Pancreas (tissue), 10 donors: ENCODE results near the gene UCK1. TPM values are rescaled to one million over a fixed set of nuclear protein-coding genes. Genes with fewer than 3 reads are reported as not detected.

Experiments
- ATAC-seq, 4 donors: fragments of 200-7000 bp; cut with Tn5 transposase; one replicate each; pipeline versions ENCODE4 v1.8.0 to v1.9.1; 2020; ENCODE audit warnings: mild to moderate bottlenecking in 4 of 4, moderate library complexity in 4 of 4
- DNase-seq, 6 donors: peaks; one replicate each; pipeline ENCODE4 v3.0.0-alpha.2; 2020
- FAIRE-seq: peaks from 2 replicates; lab custom pipeline; 2012; peaks lifted over from hg19 to GRCh38; lab: Jason Lieb, UNC
- H3K27ac ChIP-seq, 4 donors: fragments of 200-600 bp; sonication (generic); 1 replicate in 3 of 4; 2 replicates in 1 of 4; pipeline versions ENCODE4 v1.5.0 to v1.8.0; 2020
- H3K27me3 ChIP-seq, 4 donors: fragments of 200-600 bp; one replicate each; pipeline ENCODE4 v1.8.0; 2021
- H3K36me3 ChIP-seq, 3 donors: fragments of 200-600 bp; sonication (generic) in 1 of 3; one replicate each; pipeline versions ENCODE4 v1.5.0 to v1.8.0; 2020 to 2021
- H3K4me1 ChIP-seq, 3 donors: fragments of 200-600 bp; one replicate each; pipeline ENCODE4 v1.8.0; 2021
- H3K4me3 ChIP-seq, 4 donors: fragments of 200-600 bp; sonication (generic) in 2 of 4; one replicate each; pipeline versions ENCODE4 v1.5.0 to v1.8.0; 2020 to 2021
- H3K9me3 ChIP-seq, 4 donors: fragments of 200-600 bp; one replicate each; pipeline ENCODE4 v1.8.0; 2021
- WGBS, 2 donors: extraction: QIAGEN DNeasy Blood & Tissue Kit; methylation state at CpG; one replicate each; pipeline ENCODE4 v1.1.7; 2013; 5-methylcytosine and 5-hydroxymethylcytosine counted together
- intact Hi-C, 3 donors: fragments of 100-400 bp; cut with DNase I; formaldehyde crosslinking; loops; one replicate each; pipeline versions ENCODE4 v1.11.1 to v1.14.2; 2022
- polyA plus RNA-seq, 2 donors: library from polyadenylated mRNA; stranded (reverse); fragments of 200-250 nt; gene quantifications; one replicate each; pipeline ENCODE4 v1.2.3, GENCODE V29; 2013
- total RNA-seq, 6 donors: library from RNA; stranded (reverse); fragmentation: NEBNext Ultra II Directional in 4 of 6; extraction: Animal tissue kit (Norgen Biotek cat#: 25700) in 4 of 6; gene quantifications; one replicate each; pipeline versions ENCODE4 v1.2.1 to v1.2.4, GENCODE V29; 2021 to 2023
- TF ChIP-seq, protein P1 (sequence below), 4 donors: fragments of 200-600 bp; sonication (generic) in 3 of 4; IDR thresholded peaks; one replicate each; pipeline versions ENCODE4 v1.5.0 to v1.8.0; 2021; ENCODE audit warnings: antibody characterized with exemption in 4 of 4
- donor health status: healthy with polysubstance abuse.
- donor health status: DM: no; HTN: no; CAD: no; lungs with moderate emphysema.
- donor health status: DM: no; HTN: no; CAD: no.
- donor health status: control.
- donor health status: control.
- donor health status: Bipolar disorder and iron deficiency.
- donor health status: DM: yes; HTN: yes; CAD: no.
- donor health status: DM: no; HTN: no; CAD: no.
- donor health status: DM: no; HTN: no; CAD: no.
- donor health status: DM: yes; HTN: yes; CAD: no.

Gene UCK1
- total and polyA plus RNA-seq, 8 donors: 11.2 to 31.2 (median 18.2) TPM

DNA sequence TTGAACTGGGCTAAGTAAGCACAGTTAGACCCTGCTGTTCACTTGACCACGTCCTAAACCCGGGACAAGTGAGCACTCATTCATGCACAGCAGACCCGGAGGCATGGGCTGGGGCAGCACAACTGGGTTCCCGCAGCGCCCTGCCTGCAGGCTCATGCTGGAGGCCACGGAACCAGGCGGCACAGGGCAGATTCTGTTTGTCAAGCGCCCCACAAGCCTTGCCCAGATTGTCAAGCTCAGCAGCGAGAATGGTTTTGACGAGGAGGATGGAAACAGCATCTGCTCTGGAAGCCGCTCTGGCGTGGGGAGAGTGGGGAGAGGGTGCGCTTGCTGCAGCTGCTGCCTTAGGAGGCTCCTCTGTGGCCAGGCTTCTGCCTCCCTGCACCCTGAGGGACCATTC is 47.0 kb upstream of the UCK1 start:
- H3K36me3 ChIP-seq: peaks cover 0 to 39% (median 6%) of the 10 kb centered on the region in 3 donors
- TF ChIP-seq, protein P1, sequence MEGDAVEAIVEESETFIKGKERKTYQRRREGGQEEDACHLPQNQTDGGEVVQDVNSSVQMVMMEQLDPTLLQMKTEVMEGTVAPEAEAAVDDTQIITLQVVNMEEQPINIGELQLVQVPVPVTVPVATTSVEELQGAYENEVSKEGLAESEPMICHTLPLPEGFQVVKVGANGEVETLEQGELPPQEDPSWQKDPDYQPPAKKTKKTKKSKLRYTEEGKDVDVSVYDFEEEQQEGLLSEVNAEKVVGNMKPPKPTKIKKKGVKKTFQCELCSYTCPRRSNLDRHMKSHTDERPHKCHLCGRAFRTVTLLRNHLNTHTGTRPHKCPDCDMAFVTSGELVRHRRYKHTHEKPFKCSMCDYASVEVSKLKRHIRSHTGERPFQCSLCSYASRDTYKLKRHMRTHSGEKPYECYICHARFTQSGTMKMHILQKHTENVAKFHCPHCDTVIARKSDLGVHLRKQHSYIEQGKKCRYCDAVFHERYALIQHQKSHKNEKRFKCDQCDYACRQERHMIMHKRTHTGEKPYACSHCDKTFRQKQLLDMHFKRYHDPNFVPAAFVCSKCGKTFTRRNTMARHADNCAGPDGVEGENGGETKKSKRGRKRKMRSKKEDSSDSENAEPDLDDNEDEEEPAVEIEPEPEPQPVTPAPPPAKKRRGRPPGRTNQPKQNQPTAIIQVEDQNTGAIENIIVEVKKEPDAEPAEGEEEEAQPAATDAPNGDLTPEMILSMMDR (IDR thresholded peaks at IDR 0.05): no peak
- peak in 1 of 6 donors; percentile 50 for DNase-seq

DNA sequence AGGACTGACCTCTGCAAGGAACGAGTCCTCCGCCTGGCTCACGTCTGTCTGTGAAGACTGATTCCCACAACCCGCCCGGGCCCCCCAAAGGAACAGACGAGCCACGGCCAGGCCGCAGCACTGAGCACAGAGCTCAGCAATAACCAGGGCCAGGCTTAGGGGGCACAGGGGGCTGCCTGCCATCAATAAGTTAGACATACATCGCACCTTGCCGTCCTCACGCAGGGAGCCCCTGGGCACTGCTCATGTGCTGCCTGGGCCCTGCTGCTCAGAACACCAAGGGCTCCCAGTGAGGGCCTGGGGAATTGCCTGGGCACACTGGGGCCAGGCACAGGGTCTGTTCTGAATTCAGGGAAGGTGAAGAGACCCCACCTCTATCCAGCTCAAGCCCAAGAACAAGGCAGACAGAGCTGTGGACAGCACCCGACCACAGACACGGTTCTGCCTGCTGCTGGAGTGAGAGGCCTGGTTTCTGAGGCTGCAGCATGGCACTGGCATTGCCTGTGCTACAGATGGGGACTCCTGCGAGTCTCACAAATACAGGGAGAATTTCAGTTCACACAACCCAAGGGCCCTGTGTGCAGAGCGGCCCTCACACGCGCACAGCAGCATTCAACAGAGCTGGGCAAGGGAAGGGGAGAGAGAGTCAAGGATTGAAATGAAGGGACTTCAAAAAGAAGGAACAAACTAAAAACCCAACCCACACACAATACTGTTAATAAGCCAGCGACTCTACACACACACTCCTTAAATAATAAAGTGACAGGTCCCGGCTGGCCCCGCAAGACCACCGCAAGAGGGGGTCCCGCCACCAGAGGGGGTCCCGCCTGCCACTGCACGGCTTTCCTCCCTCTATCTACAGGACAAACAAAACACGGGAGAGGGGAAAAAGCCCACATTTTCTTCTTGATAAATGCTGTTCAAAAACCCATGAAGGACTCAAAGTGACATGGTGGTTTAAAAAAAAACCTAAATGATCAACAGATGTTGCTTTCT is 46.2 kb upstream of the UCK1 start:
- intact Hi-C loops: no loop called here
- Histone ChIP-seq H3K4me3 (no peak overlapping the region), H3K27ac (no peak overlapping the region), H3K36me3 (peaks cover 0 to 35% (median 6%) of the 10 kb centered on the region in 3 donors), H3K4me1 (no peaks in the 10 kb centered on the region), H3K9me3 (no peaks in the 10 kb centered on the region), H3K27me3 (no peaks in the 10 kb centered on the region)
- ATAC-seq (peak in 1 of 4 donors; percentile 4), DNase-seq (peak in 1 of 6 donors; percentile 64), FAIRE-seq (no peak)
- TF ChIP-seq, protein P1 (IDR thresholded peaks at IDR 0.05): no peak
- WGBS, 2 donors: 89 to 90% methylated on average over 25 of the region's 25 CpGs

More for the DNA sequence above, 47.0 kb upstream of the UCK1 start:
- Histone ChIP-seq H3K4me1 (no peaks in the 10 kb centered on the region), H3K27me3 (no peaks in the 10 kb centered on the region), H3K4me3 (no peak overlapping the region), H3K9me3 (no peaks in the 10 kb centered on the region), H3K27ac (no peak overlapping the region)
- FAIRE-seq: no peak
- 82 to 90% methylated on average over 13 of the region's 13 CpGs for WGBS, 2 donors
- intact Hi-C loops: no loop called here
- peak in 3 of 4 donors; percentile 20 to 48 (median 31) for ATAC-seq

DNA sequence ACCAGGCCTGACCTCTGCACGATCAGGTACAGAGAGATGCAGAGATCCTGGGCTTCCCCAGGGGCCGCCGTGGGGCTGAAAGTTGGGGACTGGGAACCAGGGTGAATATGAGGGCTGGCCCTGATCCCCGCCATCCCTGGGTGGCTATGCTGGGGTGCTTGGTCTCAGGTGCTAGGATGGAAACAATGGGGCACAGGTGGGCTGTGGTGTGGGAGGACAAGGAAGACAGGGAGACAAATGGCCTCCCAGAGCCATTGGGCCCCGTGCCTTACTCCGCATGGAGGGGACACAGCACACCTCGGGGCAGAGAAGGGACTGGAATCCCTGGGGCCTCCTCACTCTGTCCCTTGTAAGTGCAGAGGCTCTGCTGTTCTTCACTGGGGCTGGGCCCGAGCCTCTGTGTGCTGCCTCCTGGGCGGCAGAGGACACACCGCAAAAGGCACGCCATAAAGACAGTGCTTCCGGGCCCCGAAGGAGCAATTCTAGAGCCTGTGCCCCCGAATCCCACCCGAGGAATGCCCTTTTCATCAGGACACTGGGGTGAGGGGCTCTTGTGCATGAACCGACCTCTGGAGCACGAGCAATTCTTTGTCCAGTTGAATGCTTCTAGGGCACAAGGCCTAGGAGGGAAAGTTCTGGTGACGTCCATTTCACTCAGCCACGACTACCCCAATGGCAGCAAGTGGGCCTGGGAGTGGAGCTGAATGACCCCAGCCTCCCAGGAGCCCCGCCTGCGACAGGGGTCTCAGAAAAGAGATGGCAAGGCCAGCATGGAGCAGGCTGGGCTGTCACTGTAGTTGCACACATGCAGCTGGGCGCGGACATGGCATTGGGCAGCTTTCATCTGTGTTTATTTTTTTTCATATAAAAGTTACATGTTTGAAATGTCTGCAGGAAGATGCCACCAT is 45.1 kb upstream of the UCK1 start:
- TF ChIP-seq, protein P1 (IDR thresholded peaks at IDR 0.05): no peak
- Histone ChIP-seq H3K36me3 (peaks cover 0 to 30% (median 6%) of the 10 kb centered on the region in 3 donors), H3K27ac (no peak overlapping the region), H3K27me3 (no peaks in the 10 kb centered on the region), H3K4me1 (no peaks in the 10 kb centered on the region), H3K9me3 (no peaks in the 10 kb centered on the region), H3K4me3 (no peak overlapping the region)
- intact Hi-C loops: no loop called here
- no peak for FAIRE-seq
- 96 to 97% methylated on average over 23 of the region's 23 CpGs for WGBS, 2 donors
- ATAC-seq: no peak
- peak in 1 of 6 donors; percentile 48 for DNase-seq

- no peak overlapping the region for H3K27ac ChIP-seq
- 91 to 92% methylated on average over 17 of the region's 17 CpGs for WGBS, 2 donors
- H3K4me1 ChIP-seq: no peaks in the 10 kb centered on the region
- ATAC-seq (no peak), FAIRE-seq (no peak), DNase-seq (peak in 1 of 6 donors; percentile 52)
- no peak overlapping the region for H3K4me3 ChIP-seq
- H3K27me3 ChIP-seq: no peaks in the 10 kb centered on the region
- intact Hi-C loops: no loop called here
- H3K36me3 ChIP-seq: peaks cover 0 to 22% (median 6%) of the 10 kb centered on the region in 3 donors
- TF ChIP-seq, protein P1 (IDR thresholded peaks at IDR 0.05): no peak
- no peaks in the 10 kb centered on the region for H3K9me3 ChIP-seq
Observed at GRCh38 chr9:131574730-131575640, 43.9 kb upstream of the UCK1 start.
